Kidney epithelial cell (primary cell): ENCODE measurements around the gene BCL11B. TPM values are rescaled to one million over a fixed set of nuclear protein-coding genes. Genes with fewer than 3 reads are reported as not detected.

Experiments used
- DNase-seq: peaks from one replicate; pipeline ENCODE4 v3.0.0-alpha.2; 2010; ENCODE audit warnings: low read depth
- H3K27me3 ChIP-seq: 2 replicates; pipeline ENCODE4 v1.6.0; 2011; ENCODE audit warnings: low read length; ENCODE audit not compliant: control insufficient read depth, insufficient read depth
- H3K36me3 ChIP-seq: 2 replicates; pipeline ENCODE4 v1.5.1; 2011; ENCODE audit warnings: low read length; ENCODE audit not compliant: control insufficient read depth, insufficient read depth
- H3K4me3 ChIP-seq: 2 replicates; pipeline ENCODE4 v1.5.1; 2011; ENCODE audit warnings: low read depth, mild to moderate bottlenecking, control low read depth, low read length
- CTCF ChIP-seq: IDR thresholded peaks from 2 replicates; pipeline ENCODE4 v1.5.1; 2011; ENCODE audit warnings: mild to moderate bottlenecking, moderate library complexity, low read length, control low read depth, inconsistent platforms; ENCODE audit not compliant: insufficient read depth, poor library complexity, severe bottlenecking
- total RNA-seq: library from RNA; depleted of rRNA; stranded (reverse); fragments of >200 nt; gene quantifications from 2 replicates; pipeline ENCODE4 v1.2.3, GENCODE V29; 2015

BCL11B gene
- total RNA-seq, 1 donor from 2014 or later = 2.3 TPM

DNA sequence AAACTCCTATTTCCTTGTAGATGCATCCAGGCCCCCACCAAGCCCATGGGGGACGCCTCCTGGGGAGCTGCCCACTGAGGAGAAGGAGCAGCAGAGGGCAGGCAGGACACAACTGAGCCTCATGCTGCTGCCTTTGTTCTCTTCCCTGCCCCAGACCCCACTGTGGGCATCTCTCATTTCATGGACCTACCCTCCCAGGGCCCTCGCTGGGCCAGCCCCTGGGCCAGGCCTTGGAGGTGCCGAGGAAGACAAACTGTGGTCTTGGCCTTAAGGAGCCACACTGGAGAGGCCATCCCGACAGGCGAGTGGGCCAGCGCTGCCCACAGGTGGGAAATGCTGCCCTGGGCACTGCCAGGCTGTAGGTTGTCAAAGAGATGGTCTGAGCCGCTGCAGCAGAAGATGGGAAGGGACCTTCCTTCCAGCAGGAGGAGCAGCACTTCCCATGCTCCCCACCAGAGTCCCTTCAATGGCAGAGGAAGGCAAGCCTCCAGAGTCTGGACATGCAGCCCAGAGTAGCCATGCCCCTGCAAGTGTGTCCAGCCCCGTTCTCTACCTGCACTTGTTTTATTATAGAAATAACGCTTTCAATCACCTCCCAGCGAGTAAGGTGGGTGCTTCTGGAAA lies 147.4 kb downstream of the BCL11B start:
- no peak for TF ChIP-seq CTCF
- no peaks in the 10 kb centered on the region for H3K36me3 ChIP-seq
- no peak overlapping the region for H3K4me3 ChIP-seq
- DNase-seq = no peak
- H3K27me3 ChIP-seq = no peaks in the 10 kb centered on the region

DNA sequence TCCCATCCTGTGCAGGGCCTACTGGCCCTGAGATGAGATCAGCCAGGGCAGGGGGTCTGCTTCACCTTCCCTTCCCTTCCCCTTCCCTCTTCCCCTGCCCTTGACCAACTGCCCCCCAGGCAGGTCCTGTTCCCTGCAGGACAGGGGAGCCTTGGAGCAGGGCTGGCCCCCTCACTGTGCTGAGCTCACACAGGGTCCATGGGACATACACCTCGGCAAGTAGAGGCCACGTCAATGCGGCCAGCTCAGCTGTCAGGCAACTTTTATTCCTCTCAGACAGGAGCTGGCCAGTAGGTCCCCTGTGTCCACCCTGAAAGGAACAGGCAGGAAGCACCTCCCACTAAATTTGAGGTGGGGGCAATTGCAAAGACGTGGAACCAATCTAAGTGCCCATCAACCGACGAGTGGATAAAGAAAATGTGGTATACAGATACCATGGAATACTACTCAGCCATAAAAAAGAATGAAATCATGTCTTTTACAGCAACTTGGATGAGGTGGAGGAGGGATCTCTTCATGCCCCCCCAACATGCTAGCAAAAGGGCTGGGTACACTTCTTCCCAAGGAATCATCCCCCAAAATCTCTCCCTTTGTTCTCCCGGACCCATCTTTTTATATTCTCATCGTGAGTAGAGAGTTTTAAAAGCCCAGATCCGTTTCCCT lies 148.7 kb downstream of the BCL11B start:
- Histone ChIP-seq H3K36me3 (no peaks in the 10 kb centered on the region), H3K27me3 (peaks cover 10% of the 10 kb centered on the region), H3K4me3 (no peak overlapping the region)
- no peak for DNase-seq
- TF ChIP-seq CTCF = no peak

DNA sequence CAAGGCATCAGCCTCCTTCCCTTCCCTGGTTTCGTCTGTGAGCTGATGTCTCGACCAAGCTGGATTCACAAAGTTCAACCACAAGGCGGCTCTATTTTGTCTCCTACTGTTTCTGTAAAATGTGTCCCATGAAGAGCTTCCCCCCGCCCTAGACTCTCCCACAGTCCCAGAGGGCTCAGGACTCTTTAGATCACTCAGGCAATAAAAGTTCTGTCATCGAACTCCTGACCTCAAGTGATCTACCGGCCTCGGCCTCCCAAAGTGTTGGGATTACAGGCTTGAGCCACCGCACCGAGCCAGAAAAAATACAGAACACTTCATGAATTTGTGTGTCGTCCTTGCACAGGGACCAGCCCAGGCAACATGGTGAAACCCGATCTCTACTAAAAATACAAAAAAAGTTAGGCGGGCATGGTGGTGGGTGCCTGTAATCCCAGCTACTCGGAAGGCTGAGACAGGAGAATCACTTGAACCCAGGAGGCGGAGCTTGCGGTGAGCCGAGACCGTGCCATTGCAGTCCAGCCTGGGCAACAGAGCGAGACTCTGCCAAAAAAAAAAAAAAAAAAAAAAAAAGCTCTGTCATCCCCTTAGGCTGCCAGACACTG lies 149.4 kb downstream of the BCL11B start:
- Histone ChIP-seq H3K27me3 (peaks cover 17% of the 10 kb centered on the region), H3K4me3 (no peak overlapping the region), H3K36me3 (no peaks in the 10 kb centered on the region)
- TF ChIP-seq CTCF = no peak
- no peak for DNase-seq

GRCh38 chr14:99121319-99121875 lies 150.6 kb downstream of the BCL11B start:
- Histone ChIP-seq H3K27me3 (peaks cover 20% of the 10 kb centered on the region), H3K36me3 (no peaks in the 10 kb centered on the region), H3K4me3 (no peak overlapping the region)
- no peak for TF ChIP-seq CTCF
- DNase-seq = no peak

GRCh38 chr14:99120526-99121318 lies 151.3 kb downstream of the BCL11B start:
- no peak for TF ChIP-seq CTCF
- Histone ChIP-seq H3K36me3 (no peaks in the 10 kb centered on the region), H3K27me3 (peaks cover 21% of the 10 kb centered on the region), H3K4me3 (no peak overlapping the region)
- no peak for DNase-seq
